Lower leg skin (tissue), 3 donors: ENCODE measurements around the gene ADGRG6.

ENCODE experiments used
- POLR2A ChIP-seq, 2 donors: fragments of 450-650 bp; IDR thresholded peaks; one replicate each; pipeline ENCODE4 v1.6.1; 2016 to 2017; ENCODE audit warnings: antibody characterized with exemption in 2 of 2, mild to moderate bottlenecking in 1 of 2, moderate library complexity in 1 of 2
- TF ChIP-seq, protein P1 (sequence below), 3 donors: fragments of 450-650 bp; IDR thresholded peaks; one replicate each; pipeline ENCODE4 v1.5.1; 2016; ENCODE audit warnings: antibody characterized with exemption in 3 of 3, mild to moderate bottlenecking in 3 of 3, moderate library complexity in 2 of 3

GRCh38 chr6:142399739-142400138, 97.9 kb downstream of the ADGRG6 start:
- no peak for TF ChIP-seq POLR2A (IDR thresholded peaks at IDR 0.05)
- TF ChIP-seq, protein P1, sequence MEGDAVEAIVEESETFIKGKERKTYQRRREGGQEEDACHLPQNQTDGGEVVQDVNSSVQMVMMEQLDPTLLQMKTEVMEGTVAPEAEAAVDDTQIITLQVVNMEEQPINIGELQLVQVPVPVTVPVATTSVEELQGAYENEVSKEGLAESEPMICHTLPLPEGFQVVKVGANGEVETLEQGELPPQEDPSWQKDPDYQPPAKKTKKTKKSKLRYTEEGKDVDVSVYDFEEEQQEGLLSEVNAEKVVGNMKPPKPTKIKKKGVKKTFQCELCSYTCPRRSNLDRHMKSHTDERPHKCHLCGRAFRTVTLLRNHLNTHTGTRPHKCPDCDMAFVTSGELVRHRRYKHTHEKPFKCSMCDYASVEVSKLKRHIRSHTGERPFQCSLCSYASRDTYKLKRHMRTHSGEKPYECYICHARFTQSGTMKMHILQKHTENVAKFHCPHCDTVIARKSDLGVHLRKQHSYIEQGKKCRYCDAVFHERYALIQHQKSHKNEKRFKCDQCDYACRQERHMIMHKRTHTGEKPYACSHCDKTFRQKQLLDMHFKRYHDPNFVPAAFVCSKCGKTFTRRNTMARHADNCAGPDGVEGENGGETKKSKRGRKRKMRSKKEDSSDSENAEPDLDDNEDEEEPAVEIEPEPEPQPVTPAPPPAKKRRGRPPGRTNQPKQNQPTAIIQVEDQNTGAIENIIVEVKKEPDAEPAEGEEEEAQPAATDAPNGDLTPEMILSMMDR (IDR thresholded peaks at IDR 0.05): no peak
